Endothelial cell (in vitro differentiated cells): ENCODE measurements around the gene EXOC1. TPM values are rescaled to one million over a fixed set of nuclear protein-coding genes. Genes with fewer than 3 reads are reported as not detected.
A peak's percentile ranks its signal among the peaks of the same experiment; 100 is the strongest.

ENCODE experiments used
- DNase-seq: peaks from one replicate; pipeline ENCODE4 v3.0.0; 2021; ENCODE audit warnings: low spot score
- H3K27ac Mint-ChIP-seq: one replicate; pipeline ENCODE4 v1.8.0; 2021; ENCODE audit warnings: mixed read lengths, inconsistent platforms; ENCODE audit not compliant: unreplicated experiment
- H3K27me3 Mint-ChIP-seq: one replicate; pipeline ENCODE4 v1.8.0; 2021; ENCODE audit warnings: mild to moderate bottlenecking, moderate library complexity, mixed read lengths, inconsistent platforms; ENCODE audit not compliant: unreplicated experiment
- H3K36me3 Mint-ChIP-seq: one replicate; pipeline ENCODE4 v1.8.0; 2021; ENCODE audit warnings: mild to moderate bottlenecking, low read depth, mixed read lengths, inconsistent platforms; ENCODE audit not compliant: unreplicated experiment
- H3K4me1 Mint-ChIP-seq: one replicate; pipeline ENCODE4 v1.8.0; 2021; ENCODE audit warnings: mild to moderate bottlenecking, mixed read lengths, inconsistent platforms; ENCODE audit not compliant: unreplicated experiment
- H3K4me3 Mint-ChIP-seq: one replicate; pipeline ENCODE4 v1.8.0; 2021; ENCODE audit warnings: mild to moderate bottlenecking, mixed read lengths, inconsistent platforms; ENCODE audit not compliant: unreplicated experiment
- H3K9me3 Mint-ChIP-seq: one replicate; pipeline ENCODE4 v1.8.0; 2021; ENCODE audit warnings: mixed read lengths, inconsistent platforms; ENCODE audit not compliant: unreplicated experiment
- CTCF ChIP-seq: fragments of 200-600 bp; sonication (generic); IDR thresholded peaks from one replicate; pipeline ENCODE4 v1.5.0; 2021; ENCODE audit warnings: antibody characterized with exemption; ENCODE audit not compliant: unreplicated experiment
- total RNA-seq: library from RNA; stranded (reverse); fragmentation: NEBNext Ultra II Directional; extraction: Animal tissue kit (Norgen Biotek cat#: 25700); gene quantifications from one replicate; pipeline ENCODE4 v1.2.1, GENCODE V29; 2021; ENCODE audit not compliant: unreplicated experiment

EXOC1 gene
- total RNA-seq, 1 donor from 2014 or later: 38.7 TPM

GRCh38 chr4:55868581-55869090, 15.2 kb downstream of the EXOC1 start:
- Mint-ChIP-seq H3K9me3 (no peaks in the 10 kb centered on the region), H3K27me3 (peaks cover 1% of the 10 kb centered on the region), H3K27ac (no peak overlapping the region), H3K4me3 (peak overlapping the region; percentile 7), H3K36me3 (peaks cover 14% of the 10 kb centered on the region), H3K4me1 (no peaks in the 10 kb centered on the region)
- no peak for TF ChIP-seq CTCF
- no peak for DNase-seq

- no peak overlapping the region for H3K27ac Mint-ChIP-seq
- TF ChIP-seq CTCF: no peak
- no peaks in the 10 kb centered on the region for H3K4me1 Mint-ChIP-seq
- no peaks in the 10 kb centered on the region for H3K9me3 Mint-ChIP-seq
- H3K4me3 Mint-ChIP-seq: no peak overlapping the region
- H3K36me3 Mint-ChIP-seq: peaks cover 14% of the 10 kb centered on the region
- no peak for DNase-seq
- peaks cover 1% of the 10 kb centered on the region for H3K27me3 Mint-ChIP-seq
Observed at GRCh38 chr4:55871299-55871800, 17.9 kb downstream of the EXOC1 start.

GRCh38 chr4:55874831-55875230, 21.4 kb downstream of the EXOC1 start:
- no peaks in the 10 kb centered on the region for H3K27me3 Mint-ChIP-seq
- no peak for DNase-seq
- no peaks in the 10 kb centered on the region for H3K4me1 Mint-ChIP-seq
- no peak overlapping the region for H3K27ac Mint-ChIP-seq
- no peaks in the 10 kb centered on the region for H3K9me3 Mint-ChIP-seq
- no peak overlapping the region for H3K4me3 Mint-ChIP-seq
- no peak for TF ChIP-seq CTCF
- peaks cover 14% of the 10 kb centered on the region for H3K36me3 Mint-ChIP-seq

GRCh38 chr4:55876387-55876786, 22.9 kb downstream of the EXOC1 start:
- Mint-ChIP-seq H3K36me3 (peaks cover 22% of the 10 kb centered on the region), H3K9me3 (no peaks in the 10 kb centered on the region), H3K27ac (no peak overlapping the region), H3K4me1 (no peaks in the 10 kb centered on the region), H3K4me3 (no peak overlapping the region), H3K27me3 (no peaks in the 10 kb centered on the region)
- TF ChIP-seq CTCF: no peak
- DNase-seq: no peak

- Mint-ChIP-seq H3K4me1 (no peaks in the 10 kb centered on the region), H3K27ac (no peak overlapping the region), H3K36me3 (peaks cover 28% of the 10 kb centered on the region), H3K9me3 (no peaks in the 10 kb centered on the region), H3K4me3 (no peak overlapping the region), H3K27me3 (no peaks in the 10 kb centered on the region)
- DNase-seq: no peak
- no peak for TF ChIP-seq CTCF
Observed at GRCh38 chr4:55879224-55879623, 25.8 kb downstream of the EXOC1 start.
